GM21619 (cell line): Measurements from ENCODE around the gene CFAP97D2.
"Not testable (repeated sequence)": the region's sequence is repeated elsewhere in the genome, so short reads cannot be mapped to it uniquely, and the experiment has no call there.

ENCODE experiments used
- ATAC-seq: cut with Tn5 transposase; IDR thresholded peaks from one replicate; pipeline ENCODE4 v1.9.1; 2021; ENCODE audit not compliant: unreplicated experiment

Gene CFAP97D2

GRCh38 chr13:114143806-114144605, 35.1 kb upstream of the CFAP97D2 start:
- no peak for ATAC-seq

- no peak for ATAC-seq
Observed at GRCh38 chr13:114144606-114145244, 34.3 kb upstream of the CFAP97D2 start.

- ATAC-seq = no peak
Observed at GRCh38 chr13:114145256-114145655, 33.8 kb upstream of the CFAP97D2 start.

- no peak for ATAC-seq
Observed at GRCh38 chr13:114145722-114146121, 33.3 kb upstream of the CFAP97D2 start.

GRCh38 chr13:114146173-114146572, 32.9 kb upstream of the CFAP97D2 start:
- ATAC-seq = no peak

- no peak for ATAC-seq
Observed at GRCh38 chr13:114146629-114147028, 32.4 kb upstream of the CFAP97D2 start.

- peak; percentile 23 for ATAC-seq
Observed at GRCh38 chr13:114147803-114148520, 31.1 kb upstream of the CFAP97D2 start.

GRCh38 chr13:114148521-114148855, 30.6 kb upstream of the CFAP97D2 start:
- ATAC-seq = peak; percentile 88

GRCh38 chr13:114148886-114149285, 30.2 kb upstream of the CFAP97D2 start:
- not testable (repeated sequence) for ATAC-seq

GRCh38 chr13:114149774-114150740, 29.0 kb upstream of the CFAP97D2 start:
- ATAC-seq = no peak

- no peak for ATAC-seq
Observed at GRCh38 chr13:114151031-114151430, 28.0 kb upstream of the CFAP97D2 start.

GRCh38 chr13:114151565-114152284, 27.3 kb upstream of the CFAP97D2 start:
- no peak for ATAC-seq

GRCh38 chr13:114152285-114152645, 26.8 kb upstream of the CFAP97D2 start:
- no peak for ATAC-seq

GRCh38 chr13:114152831-114153371, 26.2 kb upstream of the CFAP97D2 start:
- no peak for ATAC-seq

GRCh38 chr13:114153485-114154080, 25.5 kb upstream of the CFAP97D2 start:
- ATAC-seq = no peak

- ATAC-seq = no peak
Observed at GRCh38 chr13:114154476-114154875, 24.6 kb upstream of the CFAP97D2 start.

GRCh38 chr13:114155320-114155719, 23.7 kb upstream of the CFAP97D2 start:
- no peak for ATAC-seq

- ATAC-seq = no peak
Observed at GRCh38 chr13:114155926-114156883, 22.9 kb upstream of the CFAP97D2 start.
